ENCODE data around the gene PRSS35. TPM values are rescaled to one million over a fixed set of nuclear protein-coding genes. Genes with fewer than 3 reads are reported as not detected.
A peak's percentile ranks its signal among the peaks of the same experiment; 100 is the strongest.

The PRSS35 gene, protein sequence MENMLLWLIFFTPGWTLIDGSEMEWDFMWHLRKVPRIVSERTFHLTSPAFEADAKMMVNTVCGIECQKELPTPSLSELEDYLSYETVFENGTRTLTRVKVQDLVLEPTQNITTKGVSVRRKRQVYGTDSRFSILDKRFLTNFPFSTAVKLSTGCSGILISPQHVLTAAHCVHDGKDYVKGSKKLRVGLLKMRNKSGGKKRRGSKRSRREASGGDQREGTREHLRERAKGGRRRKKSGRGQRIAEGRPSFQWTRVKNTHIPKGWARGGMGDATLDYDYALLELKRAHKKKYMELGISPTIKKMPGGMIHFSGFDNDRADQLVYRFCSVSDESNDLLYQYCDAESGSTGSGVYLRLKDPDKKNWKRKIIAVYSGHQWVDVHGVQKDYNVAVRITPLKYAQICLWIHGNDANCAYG
- total RNA-seq = under 1 TPM in 1 of 3 donors, not detected in 2; 0.14 TPM
- long read RNA-seq, donor 1 = 0 reads
- long read RNA-seq, donor 2 = 0 reads

DNA sequence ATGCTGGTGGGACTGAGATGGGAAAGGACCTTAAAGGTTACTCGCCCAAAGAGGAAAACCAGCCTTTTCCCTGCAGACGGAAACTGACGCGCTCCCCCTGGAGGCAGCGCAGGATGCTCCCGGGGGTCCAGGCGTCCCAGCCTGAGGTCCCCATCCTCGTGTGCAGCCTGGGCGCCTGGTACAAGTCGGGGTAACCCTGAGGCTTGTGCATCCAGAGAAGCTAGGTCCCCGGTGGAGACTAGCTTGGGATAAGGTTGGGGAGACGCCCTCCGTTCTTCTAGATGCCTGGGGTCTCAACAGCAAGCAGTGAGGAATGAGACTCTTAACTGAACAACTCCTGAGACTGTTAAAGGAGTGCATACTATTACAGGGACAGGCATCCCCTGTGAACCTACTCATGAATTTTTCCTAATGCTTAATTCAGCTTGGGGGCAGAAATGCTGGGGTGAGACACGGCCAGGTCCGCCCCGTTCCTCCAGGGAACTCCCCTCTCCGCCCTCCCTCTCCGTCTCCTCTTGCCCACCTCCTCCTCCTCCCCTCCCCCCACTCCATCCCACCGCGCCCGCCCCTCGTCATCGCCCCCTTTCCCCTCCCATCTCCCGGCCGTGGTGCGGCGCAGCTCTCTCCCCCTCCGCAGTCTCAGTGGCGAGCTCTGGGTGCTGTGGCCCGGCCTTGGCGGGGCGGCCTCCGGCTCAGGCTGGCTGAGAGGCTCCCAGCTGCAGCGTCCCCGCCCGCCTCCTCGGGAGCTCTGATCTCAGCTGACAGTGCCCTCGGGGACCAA is at the start of gene PRSS35:
TSS of gene PRSS35 (plus strand) at position 634 of the 781 bp plus-strand sequence. CDS start 10,908 bp downstream, outside the sequence.
- TF ChIP-seq, protein P1, sequence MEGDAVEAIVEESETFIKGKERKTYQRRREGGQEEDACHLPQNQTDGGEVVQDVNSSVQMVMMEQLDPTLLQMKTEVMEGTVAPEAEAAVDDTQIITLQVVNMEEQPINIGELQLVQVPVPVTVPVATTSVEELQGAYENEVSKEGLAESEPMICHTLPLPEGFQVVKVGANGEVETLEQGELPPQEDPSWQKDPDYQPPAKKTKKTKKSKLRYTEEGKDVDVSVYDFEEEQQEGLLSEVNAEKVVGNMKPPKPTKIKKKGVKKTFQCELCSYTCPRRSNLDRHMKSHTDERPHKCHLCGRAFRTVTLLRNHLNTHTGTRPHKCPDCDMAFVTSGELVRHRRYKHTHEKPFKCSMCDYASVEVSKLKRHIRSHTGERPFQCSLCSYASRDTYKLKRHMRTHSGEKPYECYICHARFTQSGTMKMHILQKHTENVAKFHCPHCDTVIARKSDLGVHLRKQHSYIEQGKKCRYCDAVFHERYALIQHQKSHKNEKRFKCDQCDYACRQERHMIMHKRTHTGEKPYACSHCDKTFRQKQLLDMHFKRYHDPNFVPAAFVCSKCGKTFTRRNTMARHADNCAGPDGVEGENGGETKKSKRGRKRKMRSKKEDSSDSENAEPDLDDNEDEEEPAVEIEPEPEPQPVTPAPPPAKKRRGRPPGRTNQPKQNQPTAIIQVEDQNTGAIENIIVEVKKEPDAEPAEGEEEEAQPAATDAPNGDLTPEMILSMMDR (IDR thresholded peaks at IDR 0.05) = peak; percentile 25
- peak; percentile 89 for ATAC-seq
- Histone ChIP-seq H3K36me3 (ENCODE audit: low read depth) (no peaks in the 10 kb centered on the region), H3K4me1 (ENCODE audit: low read depth) (peaks cover 7% of the 10 kb centered on the region), H3K9me3 (no peaks in the 10 kb centered on the region), H3K4me3 (no peak within 1 kb of the TSS)
- intact Hi-C loops (cut with DNase I, micrococcal nuclease) = loop anchor here (5.0 to 10.0 kb wide), 5 partner anchors 95 to 437 kb away; no protein-coding TSS in a partner anchor
- peak; percentile 52 to 62 (median 53) for DNase-seq

DNA sequence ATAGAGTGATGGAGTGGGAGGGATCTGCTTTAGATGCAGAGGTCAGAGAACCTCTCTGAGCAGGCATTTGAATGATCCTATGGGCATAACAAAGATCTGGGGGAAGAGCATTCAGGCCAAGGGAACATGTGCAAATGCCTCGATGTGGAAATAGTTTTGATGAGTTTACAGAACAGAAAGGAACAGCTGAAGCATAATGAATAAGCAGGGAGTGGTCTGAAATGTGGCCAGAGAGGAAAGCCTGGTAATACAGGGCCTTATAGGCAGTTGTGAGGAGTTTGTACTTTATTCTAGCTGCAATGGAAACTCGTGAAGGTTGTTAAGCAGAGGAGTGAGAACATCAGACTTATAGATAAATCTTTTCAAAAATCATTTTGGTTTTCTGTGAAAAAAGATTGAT is 48.4 kb upstream of the PRSS35 start:
- intact Hi-C loops (cut with DNase I, micrococcal nuclease) = no loop called here
- ATAC-seq (peak; percentile 70), DNase-seq (peak in 1 of 3 donors; percentile 27)

DNA sequence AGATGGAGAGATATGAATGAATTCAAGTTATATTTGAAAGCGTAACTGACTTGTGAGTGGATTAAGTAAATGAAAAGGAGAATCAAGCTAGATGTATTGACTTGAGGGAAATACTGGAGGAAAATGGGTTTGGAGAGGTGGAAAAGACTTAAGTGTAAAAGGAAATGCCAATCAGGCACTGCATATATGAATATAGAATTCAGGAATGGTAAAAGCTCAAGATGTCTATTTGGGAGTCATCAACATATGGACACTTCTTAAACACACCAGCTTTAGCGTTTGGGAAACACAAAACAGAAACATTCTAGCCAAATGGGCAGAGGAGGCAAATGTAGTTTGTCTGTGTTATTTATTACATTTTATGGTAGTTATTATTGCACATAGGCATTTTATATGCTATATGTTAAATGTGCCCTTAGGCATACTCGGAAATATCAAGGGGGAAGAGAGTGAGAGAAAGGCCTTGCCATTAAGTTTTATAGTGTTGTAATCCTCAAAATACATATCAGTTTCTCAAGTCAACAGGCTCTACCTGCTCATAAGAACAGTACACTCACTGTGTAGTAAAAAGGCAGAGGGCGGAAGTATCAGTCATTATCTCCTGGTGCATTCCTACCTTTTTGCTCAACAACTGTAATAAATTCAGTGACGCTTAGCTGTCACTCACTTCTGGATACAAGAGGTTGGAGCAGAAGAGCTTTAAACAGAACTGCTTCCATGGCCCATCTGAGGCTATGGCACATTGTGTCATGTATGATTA is 47.8 kb upstream of the PRSS35 start:
- Histone ChIP-seq H3K9me3 (no peaks in the 10 kb centered on the region), H3K4me1 (ENCODE audit: low read depth) (no peaks in the 10 kb centered on the region), H3K36me3 (ENCODE audit: low read depth) (no peaks in the 10 kb centered on the region), H3K4me3 (no peak overlapping the region)
- intact Hi-C loops (cut with DNase I, micrococcal nuclease) = no loop called here
- DNase-seq = peak in 1 of 3 donors; percentile 65
- peak; percentile 95 for ATAC-seq
- TF ChIP-seq, protein P1 (IDR thresholded peaks at IDR 0.05) = no peak

More for the DNA sequence above, 48.4 kb upstream of the PRSS35 start:
- Histone ChIP-seq H3K36me3 (ENCODE audit: low read depth) (no peaks in the 10 kb centered on the region), H3K4me1 (ENCODE audit: low read depth) (no peaks in the 10 kb centered on the region), H3K4me3 (no peak overlapping the region), H3K9me3 (no peaks in the 10 kb centered on the region)
- TF ChIP-seq, protein P1 (IDR thresholded peaks at IDR 0.05) = no peak

DNA sequence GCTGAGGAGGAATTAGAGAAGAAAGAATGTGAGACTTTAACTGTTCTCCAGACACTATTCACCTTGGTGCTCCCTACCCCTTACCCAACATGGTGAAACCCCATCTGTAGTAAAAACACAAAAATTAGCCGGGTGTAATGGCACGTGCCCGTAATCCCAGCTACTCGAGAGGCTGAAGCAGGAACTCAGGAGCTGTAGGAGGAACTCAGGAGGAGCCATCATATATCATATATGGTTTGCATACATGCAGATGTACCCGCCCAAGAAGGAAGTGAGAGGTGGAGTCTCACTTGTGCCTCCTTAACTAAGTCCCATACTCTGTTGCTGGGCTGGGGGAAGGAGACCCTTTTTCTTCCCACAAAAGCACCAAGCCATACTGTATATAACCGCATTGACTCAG is 46.0 kb upstream of the PRSS35 start:
- Histone ChIP-seq H3K36me3 (ENCODE audit: low read depth) (no peaks in the 10 kb centered on the region), H3K4me1 (ENCODE audit: low read depth) (no peaks in the 10 kb centered on the region), H3K9me3 (no peaks in the 10 kb centered on the region), H3K4me3 (no peak overlapping the region)
- TF ChIP-seq, protein P1 (IDR thresholded peaks at IDR 0.05) = no peak
- intact Hi-C loops (cut with DNase I, micrococcal nuclease) = no loop called here
- DNase-seq = no peak
- ATAC-seq = no peak

DNA sequence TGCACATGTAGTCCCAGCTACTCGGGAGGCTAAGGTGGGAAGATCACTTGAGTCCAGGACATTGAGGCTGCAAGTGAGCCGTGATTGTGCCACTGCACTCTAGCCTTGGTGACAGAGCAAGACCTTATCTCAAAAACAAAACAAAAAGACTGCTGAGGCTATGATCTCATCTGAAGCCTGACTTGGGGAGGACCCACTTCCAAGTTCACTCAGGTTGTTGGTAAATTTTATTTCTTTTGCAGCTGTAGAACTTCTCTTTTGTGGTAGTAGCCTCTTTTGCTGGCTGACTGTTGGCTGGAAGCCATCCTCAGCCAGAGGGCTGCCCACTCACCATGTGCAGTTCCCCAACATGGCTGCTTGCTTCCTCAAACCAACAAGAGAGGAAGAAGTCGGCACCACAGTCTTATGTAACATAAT is 44.7 kb upstream of the PRSS35 start:
- DNase-seq (peak; percentile 28 to 55 (median 36)), ATAC-seq (no peak)
- H3K4me3 ChIP-seq = no peak overlapping the region
- H3K36me3 ChIP-seq (ENCODE audit: low read depth) = no peaks in the 10 kb centered on the region
- TF ChIP-seq, protein P1 (IDR thresholded peaks at IDR 0.05) = no peak
- intact Hi-C loops (cut with DNase I, micrococcal nuclease) = no loop called here
- H3K9me3 ChIP-seq = no peaks in the 10 kb centered on the region
- no peaks in the 10 kb centered on the region for H3K4me1 ChIP-seq (ENCODE audit: low read depth)

Data from mucosa of descending colon (tissue), 3 donors.